ENCODE results near the gene HTR1A.

HTR1A gene

GRCh38 chr5:63962279-63962678 lies at the start of gene HTR1A:
Gene HTR1A (minus strand): TSS chr5:63962445. CDS start chr5:63961719, 726 bp downstream.
- no peak for TF ChIP-seq CTCF (conservative IDR thresholded peaks at IDR 0.05; ENCODE audit: control insufficient read depth, insufficient read depth, low read depth, low read length)
- H3K4me3 ChIP-seq (ENCODE audit: control insufficient read depth, low read depth, low read length): no peak within 1 kb of the TSS
- DNase-seq (ENCODE audit: low read depth): no peak

- TF ChIP-seq CTCF (conservative IDR thresholded peaks at IDR 0.05; ENCODE audit: control insufficient read depth, insufficient read depth, low read depth, low read length): no peak
- H3K4me3 ChIP-seq (ENCODE audit: control insufficient read depth, low read depth, low read length): no peak overlapping the region
- DNase-seq (ENCODE audit: low read depth): no peak
Measured at GRCh38 chr5:64003966-64004365, 41.7 kb upstream of the HTR1A start.

- H3K4me3 ChIP-seq (ENCODE audit: control insufficient read depth, low read depth, low read length): no peak overlapping the region
- no peak for TF ChIP-seq CTCF (conservative IDR thresholded peaks at IDR 0.05; ENCODE audit: control insufficient read depth, insufficient read depth, low read depth, low read length)
- DNase-seq (ENCODE audit: low read depth): no peak
Measured at GRCh38 chr5:64000096-64000495, 37.9 kb upstream of the HTR1A start.

GRCh38 chr5:63987053-63987452 lies 24.8 kb upstream of the HTR1A start:
- H3K4me3 ChIP-seq (ENCODE audit: control insufficient read depth, low read depth, low read length): no peak overlapping the region
- DNase-seq (ENCODE audit: low read depth): no peak
- TF ChIP-seq CTCF (conservative IDR thresholded peaks at IDR 0.05; ENCODE audit: control insufficient read depth, insufficient read depth, low read depth, low read length): no peak

GRCh38 chr5:63981864-63982263 lies 19.6 kb upstream of the HTR1A start:
- no peak for DNase-seq (ENCODE audit: low read depth)
- TF ChIP-seq CTCF (conservative IDR thresholded peaks at IDR 0.05; ENCODE audit: control insufficient read depth, insufficient read depth, low read depth, low read length): no peak
- no peak overlapping the region for H3K4me3 ChIP-seq (ENCODE audit: control insufficient read depth, low read depth, low read length)

GRCh38 chr5:63963926-63964325 lies 1.7 kb upstream of the HTR1A start:
- no peak for DNase-seq (ENCODE audit: low read depth)

More at GRCh38 chr5:63963926-63964325, 1.7 kb upstream of the HTR1A start:
- TF ChIP-seq CTCF (conservative IDR thresholded peaks at IDR 0.05; ENCODE audit: control insufficient read depth, insufficient read depth, low read depth, low read length): no peak
- H3K4me3 ChIP-seq (ENCODE audit: control insufficient read depth, low read depth, low read length): no peak overlapping the region

Data from fibroblast of mammary gland (primary cell).